Measurements from ENCODE around the gene UBE2N. TPM values are rescaled to one million over a fixed set of nuclear protein-coding genes. Genes with fewer than 3 reads are reported as not detected.
A peak's percentile ranks its signal among the peaks of the same experiment; 100 is the strongest.

Gene UBE2N, protein sequence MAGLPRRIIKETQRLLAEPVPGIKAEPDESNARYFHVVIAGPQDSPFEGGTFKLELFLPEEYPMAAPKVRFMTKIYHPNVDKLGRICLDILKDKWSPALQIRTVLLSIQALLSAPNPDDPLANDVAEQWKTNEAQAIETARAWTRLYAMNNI
- 100 to 1,000 TPM; 177 TPM for total RNA-seq

DNA sequence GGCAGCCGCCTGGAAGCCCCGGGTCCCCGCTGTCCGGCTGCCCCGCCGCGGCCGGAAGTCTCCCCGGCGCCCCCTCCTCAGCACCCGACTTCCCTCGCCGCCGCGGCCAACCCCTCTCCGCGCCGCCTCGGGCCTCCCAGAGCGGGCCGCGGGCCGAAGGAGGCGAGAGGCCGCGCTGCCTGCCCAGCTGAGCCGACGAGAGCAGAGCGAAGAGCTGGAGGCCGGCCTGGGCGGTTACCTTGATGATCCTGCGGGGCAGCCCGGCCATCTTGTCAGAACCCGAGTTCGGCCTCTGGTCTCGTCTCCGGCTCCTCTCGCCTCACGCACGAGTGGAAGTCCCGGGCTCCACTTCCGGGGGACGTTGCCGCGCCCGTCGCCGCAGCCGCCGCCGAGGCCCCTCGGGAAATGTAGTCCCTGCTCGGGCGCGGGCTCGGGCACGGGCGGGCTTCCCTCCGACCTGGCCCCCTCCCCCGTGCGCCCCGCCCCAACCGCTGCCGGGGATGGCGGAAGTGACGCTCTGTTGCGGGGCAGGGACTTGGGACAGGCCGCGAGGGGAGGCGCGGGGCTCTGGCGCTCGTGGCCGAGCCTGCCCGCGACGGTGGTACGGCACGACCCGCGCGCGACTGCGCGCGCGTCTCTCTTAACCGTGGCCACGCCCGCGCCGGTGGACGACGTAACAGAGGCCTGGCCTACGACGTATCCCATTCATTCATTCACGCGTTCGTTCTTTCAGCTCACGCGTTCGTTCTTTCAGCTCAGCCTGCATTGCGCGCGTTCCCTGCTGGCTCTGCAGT lies at the start of gene UBE2N:
Gene UBE2N, minus strand, starts transcription at position 331 of the 794 bp plus-strand sequence. Its CDS starts 63 bp downstream, at position 268.
- no peaks in the 10 kb centered on the region for H3K9me3 Mint-ChIP-seq
- POLR2A ChIA-PET, result interaction anchor here (0.7 to 2.4 kb wide), 7 partner anchors 20 to 637 kb away, joined by 3 to 13 read pairs (median 3); partner anchors contain the start of genes EEA1 and MRPL42
- peak within 1 kb of the TSS; percentile 94 for H3K4me3 Mint-ChIP-seq
- H3K4me1 Mint-ChIP-seq (ENCODE audit: low read depth), result peaks cover 46% of the 10 kb centered on the region
- intact Hi-C loops (cut with micrococcal nuclease), result loop anchor here (1.0 to 10.0 kb wide), 7 partner anchors 25 to 823 kb away; partner anchors contain the start of genes CRADD, EEA1, MRPL42 and NUDT4
- CTCF ChIA-PET, result interaction anchor here (0.7 to 3.2 kb wide), 5 partner anchors 22 to 659 kb away, joined by 3 to 15 read pairs (median 3); no protein-coding TSS in a partner anchor
- peaks cover 9% of the 10 kb centered on the region for H3K36me3 Mint-ChIP-seq
- H3K27ac Mint-ChIP-seq, result peak within 1 kb of the TSS; percentile 95
- H3K27me3 Mint-ChIP-seq, result no peaks in the 10 kb centered on the region
- DNase-seq, result peak; percentile 97

DNA sequence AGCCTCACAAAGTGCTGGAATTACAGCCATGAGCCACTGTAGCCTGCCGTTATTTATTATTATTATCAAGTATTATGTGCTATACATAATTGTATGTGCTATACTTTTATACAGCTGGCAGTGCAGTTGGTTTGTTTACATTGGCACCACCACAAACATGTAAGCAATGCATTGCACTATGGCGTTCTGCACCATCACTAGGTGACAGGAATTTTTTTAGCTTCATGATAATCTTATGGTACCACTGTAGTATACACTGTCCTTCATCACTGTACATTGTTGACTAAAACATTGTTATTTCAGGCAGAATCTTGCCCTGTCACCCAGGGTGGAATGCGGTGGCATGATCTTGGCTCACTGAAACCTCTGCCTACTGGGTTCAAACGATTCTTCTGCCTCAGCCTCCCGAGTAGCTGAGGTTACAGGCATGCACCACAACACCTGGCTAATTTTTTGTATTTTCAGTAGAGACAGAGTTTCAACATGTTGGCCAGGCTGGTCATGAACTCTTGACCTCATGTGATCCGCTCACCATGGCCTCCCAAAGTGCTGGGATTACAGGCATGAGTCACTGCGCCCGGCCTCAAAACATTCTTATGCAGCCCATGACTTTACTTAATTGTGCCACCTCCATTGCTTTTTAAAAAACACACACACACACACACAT lies 42.7 kb upstream of the UBE2N start:
- Mint-ChIP-seq H3K9me3 (no peaks in the 10 kb centered on the region), H3K27me3 (no peaks in the 10 kb centered on the region), H3K27ac (no peak overlapping the region), H3K4me1 (ENCODE audit: low read depth) (no peaks in the 10 kb centered on the region), H3K4me3 (no peak overlapping the region), H3K36me3 (peaks cover 24% of the 10 kb centered on the region)
- intact Hi-C loops (cut with micrococcal nuclease), result no loop called here
- CTCF ChIA-PET, result interaction anchor here (0.7 to 2.1 kb wide), 4 partner anchors 18 to 618 kb away, joined by 3 to 10 read pairs (median 4); no protein-coding TSS in a partner anchor
- POLR2A ChIA-PET, result no interaction called here
- DNase-seq, result no peak

DNA sequence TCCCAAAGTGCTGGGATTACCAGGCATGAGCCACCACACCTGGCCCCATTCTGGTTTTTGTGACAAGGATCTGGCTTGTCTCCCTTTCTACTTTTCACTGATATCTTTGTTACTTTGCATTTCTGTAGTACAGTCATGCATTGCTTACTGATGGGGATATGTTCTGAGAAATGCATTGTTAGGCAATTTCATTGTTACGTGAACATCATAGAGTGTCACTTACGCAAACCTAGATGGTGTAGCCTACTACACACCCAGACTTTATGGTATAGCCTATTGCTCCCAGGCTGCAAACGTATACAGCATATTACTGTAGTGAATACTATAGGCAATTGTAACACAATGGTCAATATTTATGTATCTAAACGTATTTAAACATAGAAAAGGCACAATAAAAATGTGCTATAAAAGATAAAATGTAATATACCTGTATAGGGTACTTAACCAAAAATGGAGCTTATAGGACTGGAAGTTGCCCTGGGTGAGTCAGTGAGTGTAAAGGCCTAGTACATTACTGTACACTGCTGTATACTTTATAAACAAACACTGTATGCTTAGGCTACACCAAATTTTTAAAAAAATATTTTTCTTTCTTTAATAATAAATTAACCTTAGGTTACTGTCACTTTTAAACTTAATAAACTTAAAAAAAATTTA lies 41.5 kb upstream of the UBE2N start:
- ChIA-PET POLR2A (no interaction called here), CTCF (interaction anchor here (0.7 to 2.1 kb wide), 4 partner anchors 19 to 619 kb away, joined by 3 to 10 read pairs (median 4); no protein-coding TSS in a partner anchor)
- no peak overlapping the region for H3K27ac Mint-ChIP-seq
- H3K4me3 Mint-ChIP-seq, result no peak overlapping the region
- H3K4me1 Mint-ChIP-seq (ENCODE audit: low read depth), result no peaks in the 10 kb centered on the region
- H3K36me3 Mint-ChIP-seq, result peaks cover 22% of the 10 kb centered on the region
- no peaks in the 10 kb centered on the region for H3K27me3 Mint-ChIP-seq
- intact Hi-C loops (cut with micrococcal nuclease), result no loop called here
- no peaks in the 10 kb centered on the region for H3K9me3 Mint-ChIP-seq
- DNase-seq, result no peak

DNA sequence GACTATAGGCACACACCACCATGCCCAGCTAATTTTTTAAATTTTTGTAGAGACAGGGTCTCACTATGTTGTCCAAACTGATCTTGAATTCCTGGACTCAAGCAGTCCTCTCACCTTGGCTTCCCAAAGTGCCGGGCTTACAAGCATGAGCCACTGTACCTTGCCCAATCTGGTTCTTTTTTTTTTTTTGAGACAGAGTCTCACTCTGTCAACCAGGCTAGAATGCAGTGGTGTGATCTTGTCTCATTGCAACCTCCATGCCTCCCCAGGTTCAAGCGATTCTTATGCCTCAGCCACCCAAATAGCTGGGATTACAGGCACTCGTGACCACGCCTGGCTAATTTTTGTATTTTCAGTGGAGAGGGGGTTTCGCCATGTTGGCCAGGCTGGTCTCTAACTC lies 41.0 kb upstream of the UBE2N start:
- no peak overlapping the region for H3K4me3 Mint-ChIP-seq
- ChIA-PET POLR2A (no interaction called here), CTCF (interaction anchor here (0.6 to 2.1 kb wide), 2 partner anchors 20 to 21 kb away, joined by 3 to 10 read pairs; no protein-coding TSS in a partner anchor)
- H3K9me3 Mint-ChIP-seq, result no peaks in the 10 kb centered on the region
- no peaks in the 10 kb centered on the region for H3K4me1 Mint-ChIP-seq (ENCODE audit: low read depth)
- no peaks in the 10 kb centered on the region for H3K27me3 Mint-ChIP-seq
- no peak for DNase-seq
- H3K27ac Mint-ChIP-seq, result no peak overlapping the region
- intact Hi-C loops (cut with micrococcal nuclease), result no loop called here
- peaks cover 21% of the 10 kb centered on the region for H3K36me3 Mint-ChIP-seq

DNA sequence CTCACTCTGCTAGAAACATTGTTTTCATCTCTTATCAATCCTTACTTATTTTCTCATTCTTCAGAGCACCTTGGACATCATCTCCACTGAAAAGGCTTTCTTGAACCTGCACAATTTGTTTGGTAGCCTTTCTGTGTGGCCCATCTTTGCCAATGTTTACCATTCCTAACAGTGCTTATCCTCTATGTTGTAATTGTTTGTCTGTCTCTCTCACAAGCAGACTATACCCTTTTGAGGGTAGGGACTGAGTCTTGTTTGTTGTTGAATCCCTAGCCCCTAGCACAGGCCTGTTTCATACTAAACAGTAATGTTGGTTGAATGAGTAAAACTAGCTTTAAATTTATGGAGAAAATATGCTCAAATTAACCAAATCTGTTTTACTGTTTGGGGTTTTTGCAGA lies 34.8 kb upstream of the UBE2N start:
- H3K36me3 Mint-ChIP-seq, result peaks cover 14% of the 10 kb centered on the region
- intact Hi-C loops (cut with micrococcal nuclease), result no loop called here
- no peaks in the 10 kb centered on the region for H3K9me3 Mint-ChIP-seq
- H3K4me3 Mint-ChIP-seq, result no peak overlapping the region
- no peak for DNase-seq
- H3K4me1 Mint-ChIP-seq (ENCODE audit: low read depth), result peaks cover 3% of the 10 kb centered on the region
- no peaks in the 10 kb centered on the region for H3K27me3 Mint-ChIP-seq
- POLR2A ChIA-PET, result no interaction called here
- H3K27ac Mint-ChIP-seq, result no peak overlapping the region
- CTCF ChIA-PET, result interaction anchor here (0.6 to 3.2 kb wide), 4 partner anchors 9 to 625 kb away, joined by 3 to 12 read pairs (median 4); no protein-coding TSS in a partner anchor

DNA sequence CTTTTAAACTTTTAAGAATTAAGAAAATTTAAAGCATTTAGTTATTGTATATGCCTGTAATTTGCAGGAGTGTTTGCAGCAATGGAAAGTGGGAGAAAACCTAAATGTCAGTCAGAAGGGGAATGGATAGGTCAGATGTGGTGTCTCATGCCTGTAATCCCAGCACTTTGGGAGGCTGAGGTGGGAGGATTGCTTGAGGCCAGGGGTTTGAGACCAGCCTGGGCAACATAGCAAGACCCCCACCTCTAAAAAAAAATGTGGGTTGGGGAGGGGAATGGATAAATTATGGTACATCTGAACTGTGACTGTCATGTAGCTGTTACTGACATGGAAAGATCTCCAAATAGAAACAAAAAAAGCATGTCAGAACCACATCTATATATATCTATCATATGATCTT lies 27.6 kb upstream of the UBE2N start:
- no peak for DNase-seq
- Mint-ChIP-seq H3K36me3 (peaks cover 8% of the 10 kb centered on the region), H3K4me3 (no peak overlapping the region), H3K27ac (no peak overlapping the region), H3K4me1 (ENCODE audit: low read depth) (peaks cover 29% of the 10 kb centered on the region), H3K27me3 (no peaks in the 10 kb centered on the region), H3K9me3 (no peaks in the 10 kb centered on the region)
- POLR2A ChIA-PET, result no interaction called here
- intact Hi-C loops (cut with micrococcal nuclease), result no loop called here
- CTCF ChIA-PET, result no interaction called here

DNA sequence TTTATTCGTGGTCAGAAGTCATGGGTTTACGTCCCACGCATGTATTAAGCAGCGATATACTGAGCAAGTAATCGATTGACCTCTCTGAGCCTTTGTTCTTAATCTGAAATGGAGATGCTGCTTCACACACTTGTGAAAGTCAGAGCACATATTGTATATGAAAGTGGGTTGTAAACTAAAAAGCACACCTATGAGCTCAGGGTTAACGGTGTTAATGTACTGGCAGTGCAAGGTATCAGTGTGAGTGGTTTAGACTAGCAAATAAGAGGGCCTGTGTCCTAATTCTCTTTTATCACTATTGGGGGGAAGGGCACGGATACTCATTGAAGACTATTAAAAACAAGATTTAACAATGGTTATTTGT lies 26.2 kb upstream of the UBE2N start:
- Mint-ChIP-seq H3K36me3 (peaks cover 8% of the 10 kb centered on the region), H3K4me3 (peak overlapping the region; percentile 93), H3K27ac (peak overlapping the region; percentile 88), H3K27me3 (no peaks in the 10 kb centered on the region), H3K4me1 (ENCODE audit: low read depth) (peaks cover 29% of the 10 kb centered on the region), H3K9me3 (no peaks in the 10 kb centered on the region)
- no peak for DNase-seq
- intact Hi-C loops (cut with micrococcal nuclease), result no loop called here
- ChIA-PET POLR2A (interaction anchor here (2.0 kb wide), 1 partner anchor 26 kb away, joined by 13 read pairs; the partner anchor contains the start of gene UBE2N), CTCF (interaction anchor here (0.6 to 3.3 kb wide), 11 partner anchors 8 to 634 kb away, joined by 3 to 11 read pairs (median 4); no protein-coding TSS in a partner anchor)

DNA sequence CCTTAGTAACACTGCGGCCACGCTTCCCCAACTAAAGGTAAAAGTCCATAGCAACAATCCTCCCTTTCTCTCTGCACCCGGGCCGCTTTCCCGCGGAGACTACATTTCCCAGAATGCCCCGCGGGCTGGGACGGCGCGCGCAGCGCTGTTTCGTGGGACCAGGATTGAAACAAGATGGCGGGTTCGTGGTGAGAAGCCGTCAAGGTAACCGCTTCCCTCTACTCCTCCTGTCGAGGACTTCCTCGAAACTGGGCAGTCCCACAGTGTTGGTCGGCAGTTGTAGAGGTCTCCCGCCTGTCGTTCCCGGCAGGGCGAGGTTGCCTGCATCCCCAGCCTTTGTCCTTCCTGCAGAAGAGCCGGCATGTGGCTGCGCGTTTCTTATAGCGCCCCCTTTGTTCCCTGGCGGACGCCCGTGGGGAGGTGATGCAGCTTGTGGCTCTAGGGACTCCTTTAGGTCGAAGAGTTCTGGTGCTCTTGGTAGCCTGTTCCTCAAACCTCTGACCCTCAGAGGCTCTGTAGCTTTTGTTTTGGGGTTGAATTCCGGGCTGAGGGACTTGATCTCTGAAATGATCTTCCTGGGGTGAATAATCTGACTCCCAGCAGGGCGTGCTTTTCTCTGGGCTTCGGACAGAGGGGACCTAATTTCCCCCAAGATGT lies 25.7 kb upstream of the UBE2N start, which contains the start of gene MRPL42:
Gene MRPL42, plus strand, starts transcription at position 164 of the 657 bp plus-strand sequence. CDS start 1,772 bp downstream, outside the sequence.
- peaks cover 8% of the 10 kb centered on the region for H3K36me3 Mint-ChIP-seq
- ChIA-PET CTCF (interaction anchor here (0.6 to 3.3 kb wide), 13 partner anchors 9 to 634 kb away, joined by 3 to 11 read pairs (median 4); no protein-coding TSS in a partner anchor), POLR2A (interaction anchor here (2.0 kb wide), 1 partner anchor 25 kb away, joined by 13 read pairs; the partner anchor contains the start of gene UBE2N)
- peak within 1 kb of the TSS; percentile 88 for H3K27ac Mint-ChIP-seq
- no peaks in the 10 kb centered on the region for H3K27me3 Mint-ChIP-seq
- peaks cover 29% of the 10 kb centered on the region for H3K4me1 Mint-ChIP-seq (ENCODE audit: low read depth)
- intact Hi-C loops (cut with micrococcal nuclease), result loop anchor here (1.0 kb wide), 1 partner anchor 25 kb away; no protein-coding TSS in a partner anchor
- no peaks in the 10 kb centered on the region for H3K9me3 Mint-ChIP-seq
- H3K4me3 Mint-ChIP-seq, result peak within 1 kb of the TSS; percentile 93
- peak; percentile 95 for DNase-seq

DNA sequence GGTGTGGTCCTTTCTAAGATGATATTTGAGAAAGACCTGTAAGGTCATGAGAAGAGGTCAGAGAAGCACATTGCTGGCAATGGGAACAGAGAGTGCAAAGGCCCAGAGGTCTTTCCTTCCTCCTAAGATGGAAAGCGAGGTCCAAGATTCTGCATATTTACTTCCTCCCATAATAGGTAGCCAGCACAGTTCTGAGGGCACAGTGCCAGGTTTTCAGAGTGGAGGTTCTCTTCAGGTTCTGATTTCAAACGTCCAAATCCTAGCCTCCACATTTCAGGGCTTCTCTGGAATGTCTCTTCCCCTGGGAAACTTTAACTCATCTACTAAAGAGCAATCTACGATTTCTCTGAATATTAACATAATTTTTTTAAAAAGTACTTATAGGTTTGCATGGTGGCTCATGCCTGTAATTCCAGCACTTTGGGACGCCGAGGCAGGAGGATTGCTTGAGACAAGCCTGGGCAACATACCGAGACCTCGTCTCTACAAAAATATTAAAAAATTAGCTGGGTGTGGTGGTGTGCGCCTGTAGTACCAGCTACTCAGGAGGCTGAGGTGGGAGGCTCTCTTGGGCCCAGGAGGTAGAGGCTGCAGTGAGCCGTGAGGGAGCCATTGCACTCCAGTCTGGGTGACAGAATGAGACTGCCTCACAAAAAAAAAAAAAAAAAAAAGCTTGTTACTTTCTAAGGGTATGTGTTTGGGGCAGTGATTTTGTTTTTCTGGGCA lies 25.0 kb upstream of the UBE2N start:
- Mint-ChIP-seq H3K4me1 (ENCODE audit: low read depth) (peaks cover 29% of the 10 kb centered on the region), H3K9me3 (no peaks in the 10 kb centered on the region), H3K27me3 (no peaks in the 10 kb centered on the region), H3K36me3 (peaks cover 8% of the 10 kb centered on the region), H3K4me3 (peak overlapping the region; percentile 93), H3K27ac (peak overlapping the region; percentile 88)
- ChIA-PET CTCF (interaction anchor here (0.6 to 3.3 kb wide), 7 partner anchors 12 to 635 kb away, joined by 4 to 11 read pairs (median 5); no protein-coding TSS in a partner anchor), POLR2A (interaction anchor here (2.0 kb wide), 1 partner anchor 24 kb away, joined by 13 read pairs; the partner anchor contains the start of gene UBE2N)
- DNase-seq, result no peak
- intact Hi-C loops (cut with micrococcal nuclease), result loop anchor here (1.0 kb wide), 1 partner anchor 24 kb away; no protein-coding TSS in a partner anchor

DNA sequence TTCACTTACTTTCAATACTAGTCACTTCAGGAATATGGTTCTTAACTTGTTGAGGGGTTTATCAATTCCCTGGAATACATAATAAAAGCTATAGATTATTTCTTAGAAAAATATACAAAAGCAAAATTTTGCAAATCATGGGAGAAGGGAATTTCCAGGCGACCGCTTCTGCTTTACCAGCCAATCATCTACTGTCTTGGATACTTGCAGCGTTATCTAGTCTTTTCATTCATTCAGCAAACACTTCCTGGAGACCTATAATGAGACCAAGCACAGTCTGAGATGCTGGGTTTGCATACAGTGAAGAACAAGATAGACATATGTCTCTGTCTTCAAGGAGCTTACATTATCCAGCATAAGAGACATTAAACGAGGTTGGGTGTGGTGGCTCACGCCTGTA lies 24.1 kb upstream of the UBE2N start:
- intact Hi-C loops (cut with micrococcal nuclease), result no loop called here
- H3K4me1 Mint-ChIP-seq (ENCODE audit: low read depth), result peaks cover 29% of the 10 kb centered on the region
- H3K27ac Mint-ChIP-seq, result no peak overlapping the region
- no peaks in the 10 kb centered on the region for H3K9me3 Mint-ChIP-seq
- H3K4me3 Mint-ChIP-seq, result no peak overlapping the region
- ChIA-PET POLR2A (interaction anchor here (0.7 kb wide), 1 partner anchor 286 kb away, joined by 3 read pairs; no protein-coding TSS in a partner anchor), CTCF (interaction anchor here (1.7 to 3.3 kb wide), 2 partner anchors 37 to 46 kb away, joined by 5 to 11 read pairs; no protein-coding TSS in a partner anchor)
- no peak for DNase-seq
- H3K36me3 Mint-ChIP-seq, result peaks cover 8% of the 10 kb centered on the region
- H3K27me3 Mint-ChIP-seq, result no peaks in the 10 kb centered on the region
